GM23248 (cell line): ENCODE results near the gene EXOC2. TPM values are rescaled to one million over a fixed set of nuclear protein-coding genes. Genes with fewer than 3 reads are reported as not detected.

Experiments used
- DNase-seq: peaks from one replicate; pipeline ENCODE4 v3.0.0-alpha.2; 2015
- H2AFZ ChIP-seq: fragments of 200-600 bp; sonication (generic); 2 replicates; pipeline ENCODE4 v1.6.1; 2016; ENCODE audit warnings: antibody characterized with exemption
- H3F3A ChIP-seq: fragments of 200-600 bp; sonication (generic); 2 replicates; pipeline ENCODE4 v1.6.1; 2016; ENCODE audit warnings: mild to moderate bottlenecking, antibody characterized with exemption, mixed run types; ENCODE audit not compliant: insufficient read depth
- H3K27ac ChIP-seq: fragments of 200-600 bp; sonication (generic); 2 replicates; pipeline ENCODE4 v1.5.1; 2016; ENCODE audit warnings: mild to moderate bottlenecking
- H3K27me3 ChIP-seq: fragments of 200-600 bp; sonication (generic); replicated peaks from 2 replicates; pipeline ENCODE4 v1.6.1; 2016; ENCODE audit warnings: mild to moderate bottlenecking; ENCODE audit not compliant: insufficient read depth
- H3K36me3 ChIP-seq: fragments of 200-600 bp; sonication (generic); 2 replicates; pipeline ENCODE4 v1.6.1; 2016; ENCODE audit warnings: low read depth, mild to moderate bottlenecking
- H3K4me1 ChIP-seq: fragments of 200-600 bp; sonication (generic); 2 replicates; pipeline ENCODE4 v1.6.1; 2016; ENCODE audit warnings: mild to moderate bottlenecking; ENCODE audit not compliant: insufficient read depth
- H3K4me2 ChIP-seq: fragments of 200-600 bp; sonication (generic); one replicate; pipeline ENCODE4 v1.6.1; 2016; ENCODE audit warnings: mild to moderate bottlenecking; ENCODE audit not compliant: unreplicated experiment
- H3K4me3 ChIP-seq: fragments of 200-600 bp; sonication (generic); 2 replicates; pipeline ENCODE4 v1.5.1; 2016; ENCODE audit warnings: mild to moderate bottlenecking
- H3K79me2 ChIP-seq: fragments of 200-600 bp; sonication (generic); 2 replicates; pipeline ENCODE4 v1.6.1; 2016; ENCODE audit warnings: mild to moderate bottlenecking; ENCODE audit not compliant: insufficient read depth
- H3K9ac ChIP-seq: fragments of 200-600 bp; sonication (generic); 2 replicates; pipeline ENCODE4 v1.6.1; 2016; ENCODE audit warnings: mild to moderate bottlenecking
- H3K9me2 ChIP-seq: fragments of 200-600 bp; sonication (generic); 2 replicates; pipeline ENCODE4 v1.6.1; 2016; ENCODE audit warnings: mixed run types, mild to moderate bottlenecking, moderate library complexity; ENCODE audit not compliant: insufficient read depth
- H3K9me3 ChIP-seq: fragments of 200-600 bp; sonication (generic); one replicate; pipeline ENCODE4 v1.6.1; 2017; ENCODE audit warnings: low read depth
- H4K20me1 ChIP-seq: fragments of 200-600 bp; sonication (generic); 2 replicates; pipeline ENCODE4 v1.6.0; 2016; ENCODE audit not compliant: insufficient read depth
- EZH2 ChIP-seq: fragments of 200-600 bp; sonication (generic); IDR thresholded peaks from 2 replicates; pipeline ENCODE4 v1.6.1; 2018; ENCODE audit warnings: antibody characterized with exemption, mild to moderate bottlenecking; ENCODE audit not compliant: insufficient read depth, poor library complexity, severe bottlenecking
- EZH2phosphoT487 ChIP-seq: fragments of 200-600 bp; sonication (generic); IDR thresholded peaks from 2 replicates; pipeline ENCODE4 v1.6.1; 2018; ENCODE audit warnings: antibody characterized with exemption, moderate library complexity, mild to moderate bottlenecking, low read depth; ENCODE audit not compliant: insufficient read depth
- WGBS, 2 experiments: methylation state at CpG; one replicate each; pipeline ENCODE4 v1.1.6; 2015 to 2017; ENCODE audit warnings: low lambda C conversion rate in 2 of 2, low coverage in 1 of 2; ENCODE audit errors: missing lambda C conversion rate in 2 of 2; 5-methylcytosine and 5-hydroxymethylcytosine counted together
- in situ Hi-C: fragments of 300-500 bp; cut with MboI; formaldehyde crosslinking; loops from 2 replicates; pipeline ENCODE4 v1.15.0; 2020
- polyA plus RNA-seq: library from polyadenylated mRNA; unstranded; fragments of >200 nt; fragmentation: Nextera tagmentation; extraction: Ambion mirVana; gene quantifications from 2 replicates; pipeline ENCODE4 v1.2.1, GENCODE V29; 2016
- total RNA-seq: library from RNA; depleted of rRNA; stranded (reverse); fragments of >200 nt; shearing (Covaris generic); gene quantifications from 2 replicates; pipeline ENCODE4 v1.2.3, GENCODE V29; 2014

Gene EXOC2
- total and polyA plus RNA-seq, 2 experiments from 2014 or later, result 17.5 to 32.9 TPM

DNA sequence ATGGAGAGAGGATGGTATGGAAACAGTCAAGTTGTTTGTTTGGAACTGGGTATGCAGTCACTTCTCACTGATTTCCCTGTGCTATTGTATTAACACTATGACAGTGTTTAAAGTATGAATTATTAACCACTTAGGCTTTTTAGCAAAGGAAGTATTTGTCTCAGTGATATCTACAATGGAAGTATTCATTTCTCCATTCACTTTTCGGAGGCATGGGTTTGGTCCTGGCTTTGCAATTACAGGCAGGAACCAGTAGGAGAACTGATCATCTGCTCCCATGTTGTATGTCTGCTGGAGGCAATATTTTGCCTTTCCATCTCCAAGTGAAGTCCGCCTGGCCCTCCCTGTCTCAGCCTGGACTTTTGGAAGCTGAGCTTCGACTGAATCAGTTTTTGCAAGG lies 30.6 kb upstream of the EXOC2 start:
- H3K9ac ChIP-seq, result no peak overlapping the region
- in situ Hi-C loops, result no loop called here
- no peaks in the 10 kb centered on the region for H3K9me2 ChIP-seq
- TF ChIP-seq EZH2 (no peak), EZH2phosphoT487 (no peak)
- H3K36me3 ChIP-seq, result no peaks in the 10 kb centered on the region
- H3K4me2 ChIP-seq, result no peak overlapping the region
- H4K20me1 ChIP-seq, result no peaks in the 10 kb centered on the region
- H3K4me1 ChIP-seq, result no peaks in the 10 kb centered on the region
- H2AFZ ChIP-seq, result no peak overlapping the region
- no peak overlapping the region for H3K4me3 ChIP-seq
- H3K79me2 ChIP-seq, result no peaks in the 10 kb centered on the region
- peaks cover 3% of the 10 kb centered on the region; the same call in 1 of the 2 replicates for H3K27me3 ChIP-seq
- H3F3A ChIP-seq, result no peaks in the 10 kb centered on the region
- WGBS, 2 experiments, result 48 to 51% methylated on average over 3 of the region's 3 CpGs
- no peak overlapping the region for H3K27ac ChIP-seq
- no peaks in the 10 kb centered on the region for H3K9me3 ChIP-seq
- DNase-seq, result peak; percentile 18

DNA sequence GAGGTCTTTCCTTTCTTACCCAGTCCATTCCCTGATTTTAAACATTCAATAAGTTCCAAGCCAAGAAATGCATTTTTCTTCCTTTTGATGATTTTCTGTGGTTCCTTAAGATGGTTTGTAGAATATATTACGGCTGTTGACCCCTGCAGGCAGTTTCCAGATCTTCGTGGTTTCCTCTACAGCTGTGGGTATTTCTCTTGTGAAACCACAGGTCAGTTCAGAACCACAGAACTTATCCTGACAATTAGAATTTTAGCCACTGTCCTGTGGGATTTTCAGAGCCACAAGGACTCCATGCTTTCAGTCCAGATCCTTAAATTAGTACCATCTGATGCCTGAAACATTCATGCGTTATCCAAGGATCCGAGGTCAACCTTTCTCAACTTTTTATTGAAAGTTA lies 29.7 kb upstream of the EXOC2 start:
- H3K36me3 ChIP-seq, result no peaks in the 10 kb centered on the region
- H2AFZ ChIP-seq, result peak overlapping the region; percentile 59
- WGBS, 2 experiments, result 51% methylated on average over 4 of the region's 4 CpGs
- H3K4me3 ChIP-seq, result peak overlapping the region; percentile 33; the same call in 1 of the 2 replicates
- peak; percentile 18 for DNase-seq
- no peaks in the 10 kb centered on the region for H3K4me1 ChIP-seq
- no peaks in the 10 kb centered on the region for H3F3A ChIP-seq
- no peaks in the 10 kb centered on the region for H3K27me3 ChIP-seq
- H3K9ac ChIP-seq, result no peak overlapping the region
- in situ Hi-C loops, result no loop called here
- no peaks in the 10 kb centered on the region for H3K9me2 ChIP-seq
- no peak overlapping the region for H3K4me2 ChIP-seq
- H3K27ac ChIP-seq, result no peak overlapping the region
- no peaks in the 10 kb centered on the region for H3K79me2 ChIP-seq
- H4K20me1 ChIP-seq, result no peaks in the 10 kb centered on the region
- H3K9me3 ChIP-seq, result no peaks in the 10 kb centered on the region
- no peak for TF ChIP-seq EZH2
- no peak for TF ChIP-seq EZH2phosphoT487

- Histone ChIP-seq H3K4me3 (peak overlapping the region; percentile 33; the same call in 1 of the 2 replicates), H3K9me3 (no peaks in the 10 kb centered on the region), H3K9ac (no peak overlapping the region), H3K36me3 (no peaks in the 10 kb centered on the region), H3F3A (no peaks in the 10 kb centered on the region), H3K4me2 (peak overlapping the region; percentile 31), H2AFZ (peak overlapping the region; percentile 59), H3K79me2 (no peaks in the 10 kb centered on the region), H4K20me1 (no peaks in the 10 kb centered on the region), H3K4me1 (no peaks in the 10 kb centered on the region), H3K27me3 (no peaks in the 10 kb centered on the region), H3K9me2 (no peaks in the 10 kb centered on the region), H3K27ac (no peak overlapping the region)
- TF ChIP-seq EZH2 (no peak), EZH2phosphoT487 (no peak)
- in situ Hi-C loops, result no loop called here
- 9% methylated on average over 11 of the region's 11 CpGs for WGBS, 2 experiments
- DNase-seq, result peak; percentile 94
Observed at GRCh38 chr6:722077-722524, 29.2 kb upstream of the EXOC2 start.

DNA sequence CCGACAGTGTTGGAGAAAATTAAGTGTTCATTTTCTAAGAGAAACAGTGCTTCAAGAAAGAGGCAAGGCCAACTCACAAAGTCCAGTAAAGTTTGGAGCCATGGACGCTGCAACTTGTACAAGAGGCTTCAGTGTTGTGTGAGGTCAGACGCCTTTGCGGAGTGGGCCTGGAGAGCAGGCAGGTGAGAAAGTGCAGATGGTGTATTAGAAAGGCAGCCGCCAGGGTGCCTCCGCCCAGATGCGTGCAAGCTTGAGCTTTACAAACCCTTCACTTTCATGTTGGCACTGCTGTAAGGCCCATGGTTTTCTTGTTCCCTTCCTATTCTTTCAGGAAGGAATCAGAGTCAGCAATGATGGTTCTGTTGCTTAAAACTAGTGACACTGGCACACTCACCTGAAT lies 25.4 kb upstream of the EXOC2 start:
- H3K79me2 ChIP-seq, result no peaks in the 10 kb centered on the region
- no peak for TF ChIP-seq EZH2
- TF ChIP-seq EZH2phosphoT487, result no peak
- no peak overlapping the region for H2AFZ ChIP-seq
- 92% methylated on average over 7 of the region's 7 CpGs for WGBS, 2 experiments
- H3K9me3 ChIP-seq, result no peaks in the 10 kb centered on the region
- no peak for DNase-seq
- H3K9ac ChIP-seq, result no peak overlapping the region
- H3K4me3 ChIP-seq, result no peak overlapping the region
- H3K27me3 ChIP-seq, result no peaks in the 10 kb centered on the region
- no peak overlapping the region for H3K27ac ChIP-seq
- in situ Hi-C loops, result no loop called here
- no peak overlapping the region for H3K4me2 ChIP-seq
- H3K4me1 ChIP-seq, result no peaks in the 10 kb centered on the region
- no peaks in the 10 kb centered on the region for H3F3A ChIP-seq
- no peaks in the 10 kb centered on the region for H3K36me3 ChIP-seq
- no peaks in the 10 kb centered on the region for H3K9me2 ChIP-seq
- H4K20me1 ChIP-seq, result no peaks in the 10 kb centered on the region

DNA sequence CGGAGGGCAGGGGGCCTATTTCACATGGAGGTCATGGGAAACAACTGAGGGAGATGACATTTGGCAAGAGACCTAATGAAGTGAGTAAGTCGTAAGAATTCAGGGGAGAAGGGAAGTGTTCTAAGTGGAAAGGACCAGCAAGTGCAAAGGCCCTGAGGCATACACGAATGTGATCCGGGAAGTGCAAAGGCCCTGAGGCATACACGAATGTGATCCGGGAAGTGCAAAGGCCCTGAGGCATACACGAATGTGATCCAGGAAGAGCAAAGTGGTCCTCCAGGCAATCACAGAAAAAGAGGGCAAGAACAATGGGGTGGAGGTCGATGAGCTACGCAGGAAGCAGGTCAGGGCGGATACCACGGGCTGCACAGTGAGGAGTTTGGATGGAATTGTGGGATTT lies 24.2 kb upstream of the EXOC2 start:
- 84 to 85% methylated on average over 11 of the region's 11 CpGs for WGBS, 2 experiments
- Histone ChIP-seq H2AFZ (no peak overlapping the region), H3K79me2 (no peaks in the 10 kb centered on the region), H4K20me1 (no peaks in the 10 kb centered on the region), H3K27me3 (no peaks in the 10 kb centered on the region), H3K4me3 (no peak overlapping the region), H3K9ac (no peak overlapping the region), H3K36me3 (no peaks in the 10 kb centered on the region), H3K27ac (no peak overlapping the region), H3F3A (no peaks in the 10 kb centered on the region), H3K9me2 (no peaks in the 10 kb centered on the region), H3K9me3 (no peaks in the 10 kb centered on the region), H3K4me2 (no peak overlapping the region), H3K4me1 (no peaks in the 10 kb centered on the region)
- TF ChIP-seq EZH2phosphoT487, result no peak
- TF ChIP-seq EZH2, result no peak
- DNase-seq, result no peak
- in situ Hi-C loops, result no loop called here
